Mesothelial cell of epicardium (in vitro differentiated cells): Measurements from ENCODE around the gene CAMKMT. TPM values are rescaled to one million over a fixed set of nuclear protein-coding genes. Genes with fewer than 3 reads are reported as not detected.

Experiments
- DNase-seq, 2 experiments: peaks; one replicate each; pipeline ENCODE4 v3.0.0; 2021; ENCODE audit warnings: low spot score in 2 of 2; ENCODE audit not compliant: unreplicated experiment in 2 of 2
- H3K27ac Mint-ChIP-seq: 2 replicates; pipeline ENCODE4 v1.8.0; 2021; ENCODE audit warnings: mixed read lengths
- H3K27me3 Mint-ChIP-seq: 2 replicates; pipeline ENCODE4 v1.8.0; 2021; ENCODE audit warnings: low read depth, mixed read lengths
- H3K36me3 Mint-ChIP-seq: 2 replicates; pipeline ENCODE4 v1.8.0; 2021; ENCODE audit warnings: mixed read lengths
- H3K4me1 Mint-ChIP-seq: 2 replicates; pipeline ENCODE4 v1.8.0; 2021; ENCODE audit warnings: mixed read lengths
- H3K4me3 Mint-ChIP-seq: 2 replicates; pipeline ENCODE4 v1.8.0; 2021; ENCODE audit warnings: mild to moderate bottlenecking, moderate library complexity, mixed read lengths
- H3K9me3 Mint-ChIP-seq: 2 replicates; pipeline ENCODE4 v1.8.0; 2021; ENCODE audit warnings: mixed read lengths
- total RNA-seq: library from RNA; stranded (reverse); gene quantifications from 3 replicates; pipeline ENCODE4 v1.2.1, GENCODE V29; 2021
- TF ChIP-seq, protein P1 (sequence below): fragments of 200-600 bp; sonication (generic); IDR thresholded peaks from one replicate; pipeline ENCODE4 v1.5.0; 2021; ENCODE audit warnings: antibody characterized with exemption; ENCODE audit not compliant: unreplicated experiment

The CAMKMT gene
- total RNA-seq, 1 donor from 2014 or later = 8.3 TPM

DNA sequence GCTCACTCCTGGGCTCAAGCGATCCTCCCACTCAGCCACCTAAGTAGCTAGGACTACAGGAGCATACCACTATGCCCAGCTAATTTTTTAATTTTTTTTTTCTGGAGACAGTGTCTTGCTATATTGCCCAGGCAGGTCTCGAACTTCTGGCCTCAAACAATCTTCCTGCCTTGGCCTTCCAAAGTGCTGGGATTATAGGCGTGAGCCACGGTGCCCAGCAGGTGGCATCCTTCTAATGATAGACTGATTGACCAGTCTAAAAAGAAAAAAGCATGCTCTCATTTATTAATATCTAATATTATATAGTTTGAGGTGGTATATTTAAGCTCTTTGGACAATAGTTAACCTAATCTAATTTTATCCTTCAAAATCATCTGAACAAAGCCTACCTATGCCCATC lies 198.6 kb downstream of the CAMKMT start:
- Mint-ChIP-seq H3K36me3 (no peaks in the 10 kb centered on the region), H3K4me1 (peaks cover 6% of the 10 kb centered on the region), H3K27ac (no peak overlapping the region), H3K27me3 (no peaks in the 10 kb centered on the region), H3K4me3 (no peak overlapping the region), H3K9me3 (peaks cover 5% of the 10 kb centered on the region)
- no peak for DNase-seq
- TF ChIP-seq, protein P1, sequence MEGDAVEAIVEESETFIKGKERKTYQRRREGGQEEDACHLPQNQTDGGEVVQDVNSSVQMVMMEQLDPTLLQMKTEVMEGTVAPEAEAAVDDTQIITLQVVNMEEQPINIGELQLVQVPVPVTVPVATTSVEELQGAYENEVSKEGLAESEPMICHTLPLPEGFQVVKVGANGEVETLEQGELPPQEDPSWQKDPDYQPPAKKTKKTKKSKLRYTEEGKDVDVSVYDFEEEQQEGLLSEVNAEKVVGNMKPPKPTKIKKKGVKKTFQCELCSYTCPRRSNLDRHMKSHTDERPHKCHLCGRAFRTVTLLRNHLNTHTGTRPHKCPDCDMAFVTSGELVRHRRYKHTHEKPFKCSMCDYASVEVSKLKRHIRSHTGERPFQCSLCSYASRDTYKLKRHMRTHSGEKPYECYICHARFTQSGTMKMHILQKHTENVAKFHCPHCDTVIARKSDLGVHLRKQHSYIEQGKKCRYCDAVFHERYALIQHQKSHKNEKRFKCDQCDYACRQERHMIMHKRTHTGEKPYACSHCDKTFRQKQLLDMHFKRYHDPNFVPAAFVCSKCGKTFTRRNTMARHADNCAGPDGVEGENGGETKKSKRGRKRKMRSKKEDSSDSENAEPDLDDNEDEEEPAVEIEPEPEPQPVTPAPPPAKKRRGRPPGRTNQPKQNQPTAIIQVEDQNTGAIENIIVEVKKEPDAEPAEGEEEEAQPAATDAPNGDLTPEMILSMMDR = no peak

DNA sequence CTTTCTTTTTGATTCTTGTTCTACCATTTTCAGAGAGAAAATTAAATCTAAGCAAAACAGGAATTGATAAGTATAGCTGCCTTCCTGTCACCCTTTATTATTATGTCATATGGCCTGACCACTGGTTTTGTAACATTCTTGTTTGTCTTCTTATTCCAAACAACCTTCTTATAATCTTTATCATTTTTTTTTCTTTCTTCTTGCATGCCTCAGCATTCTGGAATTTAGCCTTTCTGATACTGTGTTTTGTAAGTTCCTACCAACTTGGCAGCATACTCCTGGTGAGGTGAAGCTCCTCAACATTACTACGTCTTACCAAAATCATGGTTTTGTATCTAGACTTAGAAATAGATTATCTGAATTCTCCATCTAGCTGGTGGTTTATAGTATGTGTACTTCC lies 199.2 kb downstream of the CAMKMT start:
- peaks cover 9% of the 10 kb centered on the region for H3K4me1 Mint-ChIP-seq
- no peak overlapping the region for H3K27ac Mint-ChIP-seq
- no peak for DNase-seq
- H3K27me3 Mint-ChIP-seq = no peaks in the 10 kb centered on the region
- H3K9me3 Mint-ChIP-seq = peaks cover 5% of the 10 kb centered on the region
- TF ChIP-seq, protein P1 = no peak
- H3K4me3 Mint-ChIP-seq = no peak overlapping the region
- no peaks in the 10 kb centered on the region for H3K36me3 Mint-ChIP-seq

DNA sequence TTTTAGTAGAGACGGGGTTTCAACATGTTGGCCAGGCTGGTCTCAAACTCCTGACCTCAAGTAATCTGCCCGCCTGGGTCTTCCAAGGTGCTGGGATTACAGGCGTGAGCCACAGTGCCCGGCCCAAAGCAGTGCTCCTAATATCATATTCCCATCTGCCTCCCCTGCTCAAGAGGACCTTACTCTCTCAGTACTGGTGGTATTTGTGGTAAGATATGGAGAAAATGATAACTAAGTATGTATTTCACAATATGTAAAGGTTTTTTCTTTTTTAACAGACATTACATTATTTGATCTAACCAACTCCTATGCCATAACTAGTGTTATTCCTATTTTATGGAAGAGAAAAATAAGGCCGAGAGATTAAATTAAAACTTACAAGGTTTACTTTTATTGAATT lies 201.0 kb downstream of the CAMKMT start:
- no peak for DNase-seq
- H3K9me3 Mint-ChIP-seq = peaks cover 5% of the 10 kb centered on the region
- peaks cover 7% of the 10 kb centered on the region for H3K4me1 Mint-ChIP-seq
- TF ChIP-seq, protein P1 = no peak
- no peaks in the 10 kb centered on the region for H3K27me3 Mint-ChIP-seq
- no peak overlapping the region for H3K27ac Mint-ChIP-seq
- no peak overlapping the region for H3K4me3 Mint-ChIP-seq
- H3K36me3 Mint-ChIP-seq = no peaks in the 10 kb centered on the region

DNA sequence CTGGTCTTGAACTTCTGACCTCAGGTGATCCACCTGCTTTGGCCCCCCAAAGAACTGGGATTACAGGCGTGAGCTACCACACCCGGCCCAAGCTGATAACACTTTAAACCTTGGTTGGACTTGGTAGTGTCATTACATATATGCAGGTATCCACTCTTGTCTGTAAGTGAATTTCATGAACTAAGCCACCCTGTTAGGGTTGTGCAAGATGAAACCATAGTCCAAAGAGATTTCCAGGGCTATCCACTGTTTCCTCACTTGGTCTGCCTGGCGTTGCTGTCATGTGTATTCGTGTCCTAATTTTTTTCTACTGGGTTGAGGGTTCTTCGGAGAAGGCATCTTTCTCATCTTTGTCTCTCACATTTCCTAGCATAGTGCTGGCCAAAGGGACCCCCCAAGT lies 203.0 kb downstream of the CAMKMT start:
- H3K27me3 Mint-ChIP-seq = no peaks in the 10 kb centered on the region
- TF ChIP-seq, protein P1 = no peak
- DNase-seq = no peak
- H3K9me3 Mint-ChIP-seq = no peaks in the 10 kb centered on the region
- no peak overlapping the region for H3K27ac Mint-ChIP-seq
- no peaks in the 10 kb centered on the region for H3K36me3 Mint-ChIP-seq
- H3K4me3 Mint-ChIP-seq = no peak overlapping the region
- H3K4me1 Mint-ChIP-seq = peaks cover 7% of the 10 kb centered on the region

DNA sequence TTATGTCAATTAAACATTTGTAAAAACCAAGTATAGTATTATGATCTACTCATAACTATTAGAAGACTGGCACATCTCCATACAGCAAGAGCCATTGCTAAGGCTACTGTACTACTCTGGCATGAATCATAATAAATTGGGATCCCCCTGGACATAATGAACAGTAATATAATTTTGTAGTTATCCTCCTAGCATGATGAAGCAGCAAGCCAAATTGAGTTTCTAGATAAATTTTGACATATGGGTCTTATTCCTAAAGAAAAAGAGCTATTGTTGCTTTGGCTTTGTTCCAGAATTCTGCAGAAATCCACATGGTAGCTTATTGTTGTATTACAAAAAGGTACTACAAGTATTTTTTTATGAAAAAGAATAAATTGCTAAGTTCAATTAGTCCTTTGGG lies 204.3 kb downstream of the CAMKMT start:
- no peak for DNase-seq
- no peaks in the 10 kb centered on the region for H3K9me3 Mint-ChIP-seq
- H3K36me3 Mint-ChIP-seq = no peaks in the 10 kb centered on the region
- H3K27me3 Mint-ChIP-seq = no peaks in the 10 kb centered on the region
- no peak overlapping the region for H3K27ac Mint-ChIP-seq
- TF ChIP-seq, protein P1 = no peak
- peaks cover 9% of the 10 kb centered on the region for H3K4me1 Mint-ChIP-seq
- H3K4me3 Mint-ChIP-seq = no peak overlapping the region

DNA sequence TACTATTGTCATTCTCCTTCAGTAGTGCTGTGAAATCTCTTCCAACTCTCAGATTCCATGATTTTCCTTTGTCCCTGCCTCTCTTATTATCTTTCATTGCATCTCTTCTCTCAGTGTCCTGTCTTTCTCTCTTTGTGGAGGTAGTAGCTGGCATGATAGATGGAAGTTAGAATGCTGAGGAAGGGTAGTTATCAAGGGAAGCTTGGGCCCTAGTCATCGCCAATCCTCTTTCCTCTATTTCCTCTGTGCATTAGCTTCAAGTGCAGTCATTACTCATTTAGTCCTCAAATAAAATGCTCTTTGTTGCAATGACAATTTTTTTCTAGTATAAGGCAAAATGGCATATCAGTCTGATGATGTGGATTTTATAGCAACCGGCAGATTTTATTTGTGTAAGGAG lies 207.7 kb downstream of the CAMKMT start:
- TF ChIP-seq, protein P1 = no peak
- no peak overlapping the region for H3K27ac Mint-ChIP-seq
- no peaks in the 10 kb centered on the region for H3K27me3 Mint-ChIP-seq
- peaks cover 8% of the 10 kb centered on the region for H3K4me1 Mint-ChIP-seq
- no peaks in the 10 kb centered on the region for H3K9me3 Mint-ChIP-seq
- no peak for DNase-seq
- no peak overlapping the region for H3K4me3 Mint-ChIP-seq
- no peaks in the 10 kb centered on the region for H3K36me3 Mint-ChIP-seq
